Measurements from ENCODE around the gene PCDHGB4. TPM values are rescaled to one million over a fixed set of nuclear protein-coding genes. Genes with fewer than 3 reads are reported as not detected.

Gene PCDHGB4
- total and polyA plus RNA-seq, 9 of the 15 experiments (the other 6 are each of a cell fraction or from before 2014, with no cell fraction given), result 0.01 to 0.14 (median 0.03) TPM; not detected in 5

DNA sequence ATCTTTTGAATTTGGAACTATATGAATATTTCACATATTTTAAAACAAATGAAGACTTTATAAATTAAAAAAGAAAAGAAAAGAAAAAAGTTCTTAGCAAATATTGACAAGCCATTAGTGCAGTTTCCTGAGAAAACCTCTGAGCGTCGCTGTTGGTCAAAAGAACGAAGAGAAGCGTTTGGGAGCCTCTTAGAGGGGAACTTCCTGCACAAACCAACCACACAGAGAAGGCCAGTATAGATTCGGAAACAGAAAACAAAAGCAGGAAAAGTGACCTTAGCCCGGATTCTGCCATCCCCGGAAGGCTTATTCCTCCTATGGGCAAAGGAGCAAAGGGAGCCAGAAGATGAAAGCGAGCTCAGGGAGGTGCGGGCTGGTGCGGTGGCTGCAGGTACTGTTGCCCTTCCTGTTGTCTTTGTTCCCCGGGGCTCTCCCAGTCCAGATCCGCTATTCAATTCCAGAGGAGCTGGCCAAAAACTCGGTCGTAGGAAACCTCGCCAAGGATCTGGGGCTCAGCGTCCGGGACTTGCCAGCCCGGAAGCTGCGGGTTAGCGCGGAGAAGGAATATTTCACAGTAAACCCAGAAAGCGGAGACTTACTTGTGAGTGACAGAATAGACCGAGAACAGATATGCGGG is 27.6 kb upstream of the PCDHGB4 start, which contains the start of gene PCDHGB2 (continued):
- TF ChIP-seq SIN3A (IDR thresholded peaks at IDR 0.05; ENCODE audit: borderline replicate concordance in 2 of 2, control insufficient read depth in 1 of 2, low read depth in 2 of 2, low read length in 2 of 2) (no peak), HEY1 (CRISPR knock-in tag; IDR thresholded peaks at IDR 0.05; ENCODE audit: borderline replicate concordance) (no peak), E2F3 (CRISPR knock-in tag; IDR thresholded peaks at IDR 0.05) (no peak), MBD2 (IDR thresholded peaks at IDR 0.05; ENCODE audit: borderline replicate concordance, low read depth) (no peak), MAZ (CRISPR knock-in tag; conservative IDR thresholded peaks at IDR 0.05 in 1 of 2, IDR thresholded peaks at IDR 0.05 in 1 of 2) (0 out of 4 replicates have a peak, but pooled peaks of 1 of the 2 experiments have one; percentile 16), JUND (IDR thresholded peaks at IDR 0.05; ENCODE audit: borderline replicate concordance, low read depth, low read length) (no peak), JUND (tag; IDR thresholded peaks at IDR 0.05; ENCODE audit: borderline replicate concordance, low read depth, low read length) (no peak), XRCC4 (IDR thresholded peaks at IDR 0.05; ENCODE audit: extremely low read depth, insufficient read depth, insufficient read length) (no peak), ZNF583 (CRISPR knock-in tag; IDR thresholded peaks at IDR 0.05) (no peak), HNRNPH1 (optimal IDR thresholded peaks at IDR 0.05; ENCODE audit: low read depth, low read length) (no peak)
- TF ChIP-seq, protein P1, sequence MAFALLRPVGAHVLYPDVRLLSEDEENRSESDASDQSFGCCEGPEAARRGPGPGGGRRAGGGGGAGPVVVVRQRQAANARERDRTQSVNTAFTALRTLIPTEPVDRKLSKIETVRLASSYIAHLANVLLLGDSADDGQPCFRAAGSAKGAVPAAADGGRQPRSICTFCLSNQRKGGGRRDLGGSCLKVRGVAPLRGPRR (CRISPR knock-in tag; IDR thresholded peaks at IDR 0.05), result no peak
- TF ChIP-seq, protein P2, sequence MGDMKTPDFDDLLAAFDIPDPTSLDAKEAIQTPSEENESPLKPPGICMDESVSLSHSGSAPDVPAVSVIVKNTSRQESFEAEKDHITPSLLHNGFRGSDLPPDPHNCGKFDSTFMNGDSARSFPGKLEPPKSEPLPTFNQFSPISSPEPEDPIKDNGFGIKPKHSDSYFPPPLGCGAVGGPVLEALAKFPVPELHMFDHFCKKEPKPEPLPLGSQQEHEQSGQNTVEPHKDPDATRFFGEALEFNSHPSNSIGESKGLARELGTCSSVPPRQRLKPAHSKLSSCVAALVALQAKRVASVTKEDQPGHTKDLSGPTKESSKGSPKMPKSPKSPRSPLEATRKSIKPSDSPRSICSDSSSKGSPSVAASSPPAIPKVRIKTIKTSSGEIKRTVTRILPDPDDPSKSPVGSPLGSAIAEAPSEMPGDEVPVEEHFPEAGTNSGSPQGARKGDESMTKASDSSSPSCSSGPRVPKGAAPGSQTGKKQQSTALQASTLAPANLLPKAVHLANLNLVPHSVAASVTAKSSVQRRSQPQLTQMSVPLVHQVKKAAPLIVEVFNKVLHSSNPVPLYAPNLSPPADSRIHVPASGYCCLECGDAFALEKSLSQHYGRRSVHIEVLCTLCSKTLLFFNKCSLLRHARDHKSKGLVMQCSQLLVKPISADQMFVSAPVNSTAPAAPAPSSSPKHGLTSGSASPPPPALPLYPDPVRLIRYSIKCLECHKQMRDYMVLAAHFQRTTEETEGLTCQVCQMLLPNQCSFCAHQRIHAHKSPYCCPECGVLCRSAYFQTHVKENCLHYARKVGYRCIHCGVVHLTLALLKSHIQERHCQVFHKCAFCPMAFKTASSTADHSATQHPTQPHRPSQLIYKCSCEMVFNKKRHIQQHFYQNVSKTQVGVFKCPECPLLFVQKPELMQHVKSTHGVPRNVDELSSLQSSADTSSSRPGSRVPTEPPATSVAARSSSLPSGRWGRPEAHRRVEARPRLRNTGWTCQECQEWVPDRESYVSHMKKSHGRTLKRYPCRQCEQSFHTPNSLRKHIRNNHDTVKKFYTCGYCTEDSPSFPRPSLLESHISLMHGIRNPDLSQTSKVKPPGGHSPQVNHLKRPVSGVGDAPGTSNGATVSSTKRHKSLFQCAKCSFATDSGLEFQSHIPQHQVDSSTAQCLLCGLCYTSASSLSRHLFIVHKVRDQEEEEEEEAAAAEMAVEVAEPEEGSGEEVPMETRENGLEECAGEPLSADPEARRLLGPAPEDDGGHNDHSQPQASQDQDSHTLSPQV (IDR thresholded peaks at IDR 0.05), result no peak
- TF ChIP-seq, protein P3, sequence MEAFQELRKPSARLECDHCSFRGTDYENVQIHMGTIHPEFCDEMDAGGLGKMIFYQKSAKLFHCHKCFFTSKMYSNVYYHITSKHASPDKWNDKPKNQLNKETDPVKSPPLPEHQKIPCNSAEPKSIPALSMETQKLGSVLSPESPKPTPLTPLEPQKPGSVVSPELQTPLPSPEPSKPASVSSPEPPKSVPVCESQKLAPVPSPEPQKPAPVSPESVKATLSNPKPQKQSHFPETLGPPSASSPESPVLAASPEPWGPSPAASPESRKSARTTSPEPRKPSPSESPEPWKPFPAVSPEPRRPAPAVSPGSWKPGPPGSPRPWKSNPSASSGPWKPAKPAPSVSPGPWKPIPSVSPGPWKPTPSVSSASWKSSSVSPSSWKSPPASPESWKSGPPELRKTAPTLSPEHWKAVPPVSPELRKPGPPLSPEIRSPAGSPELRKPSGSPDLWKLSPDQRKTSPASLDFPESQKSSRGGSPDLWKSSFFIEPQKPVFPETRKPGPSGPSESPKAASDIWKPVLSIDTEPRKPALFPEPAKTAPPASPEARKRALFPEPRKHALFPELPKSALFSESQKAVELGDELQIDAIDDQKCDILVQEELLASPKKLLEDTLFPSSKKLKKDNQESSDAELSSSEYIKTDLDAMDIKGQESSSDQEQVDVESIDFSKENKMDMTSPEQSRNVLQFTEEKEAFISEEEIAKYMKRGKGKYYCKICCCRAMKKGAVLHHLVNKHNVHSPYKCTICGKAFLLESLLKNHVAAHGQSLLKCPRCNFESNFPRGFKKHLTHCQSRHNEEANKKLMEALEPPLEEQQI (IDR thresholded peaks at IDR 0.05), result no peak
- TF ChIP-seq, protein P4, sequence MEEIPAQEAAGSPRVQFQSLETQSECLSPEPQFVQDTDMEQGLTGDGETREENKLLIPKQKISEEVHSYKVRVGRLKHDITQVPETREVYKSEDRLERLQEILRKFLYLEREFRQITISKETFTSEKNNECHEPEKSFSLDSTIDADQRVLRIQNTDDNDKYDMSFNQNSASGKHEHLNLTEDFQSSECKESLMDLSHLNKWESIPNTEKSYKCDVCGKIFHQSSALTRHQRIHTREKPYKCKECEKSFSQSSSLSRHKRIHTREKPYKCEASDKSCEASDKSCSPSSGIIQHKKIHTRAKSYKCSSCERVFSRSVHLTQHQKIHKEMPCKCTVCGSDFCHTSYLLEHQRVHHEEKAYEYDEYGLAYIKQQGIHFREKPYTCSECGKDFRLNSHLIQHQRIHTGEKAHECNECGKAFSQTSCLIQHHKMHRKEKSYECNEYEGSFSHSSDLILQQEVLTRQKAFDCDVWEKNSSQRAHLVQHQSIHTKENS (CRISPR knock-in tag; IDR thresholded peaks at IDR 0.05), result no peak
- TF ChIP-seq, protein P5, sequence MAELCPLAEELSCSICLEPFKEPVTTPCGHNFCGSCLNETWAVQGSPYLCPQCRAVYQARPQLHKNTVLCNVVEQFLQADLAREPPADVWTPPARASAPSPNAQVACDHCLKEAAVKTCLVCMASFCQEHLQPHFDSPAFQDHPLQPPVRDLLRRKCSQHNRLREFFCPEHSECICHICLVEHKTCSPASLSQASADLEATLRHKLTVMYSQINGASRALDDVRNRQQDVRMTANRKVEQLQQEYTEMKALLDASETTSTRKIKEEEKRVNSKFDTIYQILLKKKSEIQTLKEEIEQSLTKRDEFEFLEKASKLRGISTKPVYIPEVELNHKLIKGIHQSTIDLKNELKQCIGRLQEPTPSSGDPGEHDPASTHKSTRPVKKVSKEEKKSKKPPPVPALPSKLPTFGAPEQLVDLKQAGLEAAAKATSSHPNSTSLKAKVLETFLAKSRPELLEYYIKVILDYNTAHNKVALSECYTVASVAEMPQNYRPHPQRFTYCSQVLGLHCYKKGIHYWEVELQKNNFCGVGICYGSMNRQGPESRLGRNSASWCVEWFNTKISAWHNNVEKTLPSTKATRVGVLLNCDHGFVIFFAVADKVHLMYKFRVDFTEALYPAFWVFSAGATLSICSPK (IDR thresholded peaks at IDR 0.05; ENCODE audit: borderline replicate concordance), result no peak
